GM12878 (cell line): ENCODE measurements around the gene CLEC4G. TPM values are rescaled to one million over a fixed set of nuclear protein-coding genes. Genes with fewer than 3 reads are reported as not detected.

Experiments
- ATF7 ChIP-seq: fragments of 450-650 bp; IDR thresholded peaks from 2 replicates; pipeline ENCODE4 v1.6.1; 2016; ENCODE audit warnings: low read depth, mild to moderate bottlenecking
- BHLHE40 ChIP-seq, 2 experiments: fragments of 450-650 bp in 1 of 2; IDR thresholded peaks; 2 replicates each; pipeline ENCODE4 v1.6.1; 2011 to 2017; ENCODE audit warnings: low read depth in 2 of 2, borderline replicate concordance in 1 of 2, improper control_type of control experiment in 1 of 2, low read length in 1 of 2, mild to moderate bottlenecking in 1 of 2
- CBX5 ChIP-seq: sonication (generic); IDR thresholded peaks from 2 replicates; pipeline ENCODE4 v1.6.1; 2016; ENCODE audit warnings: low read depth, moderate library complexity, mild to moderate bottlenecking, inconsistent platforms
- CHD1 ChIP-seq: IDR thresholded peaks from 2 replicates; pipeline ENCODE4 v1.6.1; 2012; ENCODE audit warnings: low read depth, low read length, improper control_type of control experiment
- CHD4 ChIP-seq: fragments of 200-600 bp; sonication (generic); IDR thresholded peaks from 2 replicates; pipeline ENCODE4 v1.6.1; 2016; ENCODE audit warnings: mild to moderate bottlenecking
- CREB1 ChIP-seq: IDR thresholded peaks from 2 replicates; pipeline ENCODE4 v1.6.1; 2012; ENCODE audit warnings: low read depth, mild to moderate bottlenecking, inconsistent platforms
- CREM ChIP-seq: IDR thresholded peaks from 2 replicates; pipeline ENCODE4 v1.6.1; 2014; ENCODE audit warnings: antibody characterized with exemption, low read depth
- CTCF ChIP-seq, 3 experiments: IDR thresholded peaks in 2 of 3; conservative IDR thresholded peaks in 1 of 3; 2 replicates each; pipeline ENCODE4 v1.5.1; 2011; ENCODE audit warnings: low read depth in 3 of 3, low read length in 3 of 3, mild to moderate bottlenecking in 3 of 3, control low read depth in 2 of 3, moderate library complexity in 2 of 3, inconsistent platforms in 1 of 3, mixed read lengths in 1 of 3; ENCODE audit not compliant: control insufficient read depth in 2 of 3, insufficient read depth in 1 of 3; ENCODE audit errors: extremely low read depth in 1 of 3
- EP300 ChIP-seq, 2 experiments: fragments of 150-350 bp in 1 of 2; IDR thresholded peaks; 2 replicates each; pipeline ENCODE4 v1.6.1; 2011 to 2012; ENCODE audit warnings: low read depth in 2 of 2, low read length in 2 of 2, borderline replicate concordance in 1 of 2, improper control_type of control experiment in 1 of 2, inconsistent platforms in 1 of 2; ENCODE audit not compliant: control insufficient read depth in 1 of 2
- ETV6 ChIP-seq, 2 experiments: fragments of 450-650 bp in 1 of 2; IDR thresholded peaks in 1 of 2; conservative IDR thresholded peaks in 1 of 2; 2 replicates each; pipeline ENCODE4 v1.6.1; 2014; ENCODE audit warnings: antibody characterized with exemption in 1 of 2, borderline replicate concordance in 1 of 2, low read depth in 1 of 2, mild to moderate bottlenecking in 1 of 2, moderate library complexity in 1 of 2
- EZH2 ChIP-seq: IDR thresholded peaks from 2 replicates; pipeline ENCODE4 v1.6.1; 2012; ENCODE audit warnings: low read depth, mild to moderate bottlenecking, control low read depth, inconsistent platforms, low read length, borderline replicate concordance; ENCODE audit not compliant: control insufficient read depth
- HDGF ChIP-seq: fragments of 450-650 bp; IDR thresholded peaks from 2 replicates; pipeline ENCODE4 v1.6.1; 2016; ENCODE audit warnings: antibody characterized with exemption
- IKZF1 ChIP-seq: fragments of 450-650 bp; conservative IDR thresholded peaks from 2 replicates; pipeline ENCODE4 v1.6.1; 2017; ENCODE audit warnings: antibody characterized with exemption, mild to moderate bottlenecking
- IRF4 ChIP-seq: IDR thresholded peaks from 2 replicates; pipeline ENCODE4 v1.6.1; 2011; ENCODE audit warnings: low read depth, low read length
- MAX ChIP-seq: IDR thresholded peaks from 2 replicates; pipeline ENCODE4 v1.6.1; 2012; ENCODE audit warnings: low read depth, low read length, improper control_type of control experiment
- PAX5 ChIP-seq: IDR thresholded peaks from 2 replicates; pipeline ENCODE4 v1.6.1; 2011; ENCODE audit warnings: low read depth, low read length, borderline replicate concordance
- POLR2A ChIP-seq: IDR thresholded peaks from 2 replicates; pipeline ENCODE4 v1.6.1; 2011; ENCODE audit warnings: low read depth, mild to moderate bottlenecking, low read length
- RCOR1 ChIP-seq: conservative IDR thresholded peaks from 2 replicates; pipeline ENCODE4 v1.6.1; 2012; ENCODE audit warnings: low read depth, low read length, improper control_type of control experiment
- RELB ChIP-seq: fragments of 450-650 bp; IDR thresholded peaks from 2 replicates; pipeline ENCODE4 v1.6.1; 2017; ENCODE audit warnings: low read depth, mild to moderate bottlenecking, moderate library complexity
- RUNX3 ChIP-seq: IDR thresholded peaks from 2 replicates; pipeline ENCODE4 v1.6.1; 2012; ENCODE audit warnings: low read length, inconsistent platforms
- SIX5 ChIP-seq: IDR thresholded peaks from 2 replicates; pipeline ENCODE4 v1.6.1; 2011; ENCODE audit warnings: mild to moderate bottlenecking, low read depth, low read length, moderate library complexity; ENCODE audit not compliant: severe bottlenecking
- SKIL ChIP-seq: fragments of 450-650 bp; IDR thresholded peaks from 2 replicates; pipeline ENCODE4 v1.6.1; 2017; ENCODE audit warnings: mild to moderate bottlenecking, low read depth, inconsistent platforms; ENCODE audit not compliant: poor library complexity, severe bottlenecking
- WRNIP1 ChIP-seq: IDR thresholded peaks from 2 replicates; pipeline ENCODE4 v1.6.1; 2011; ENCODE audit warnings: low read depth, low read length, improper control_type of control experiment, borderline replicate concordance
- YY1 ChIP-seq: IDR thresholded peaks from 2 replicates; pipeline ENCODE4 v1.6.1; 2011; ENCODE audit warnings: low read depth, mild to moderate bottlenecking, low read length
- polyA plus RNA-seq, 11 experiments: library from polyadenylated mRNA; depleted of rRNA in 4 of 11; unstranded in 6 of 11; stranded (reverse) in 5 of 11; fragments of >200 nt; fragmentation: Nextera tagmentation in 4 of 11; fragmentation: Illumina TruSeq in 1 of 11; extraction: Ambion mirVana in 4 of 11; extraction: Trizol in 1 of 11; gene quantifications; 1 replicate in 1 of 11; 2 replicates in 10 of 11; pipeline versions ENCODE4 v1.2.1 to v1.2.3, GENCODE V29; 2011 to 2016; ENCODE audit warnings: inconsistent platforms in 2 of 11, missing spikeins in 2 of 11, low read depth in 1 of 11
- total RNA-seq, 4 experiments: library from RNA; depleted of rRNA in 3 of 4; stranded (reverse); fragments of >200 nt in 3 of 4; fragmentation: Illumina TruSeq in 1 of 4; extraction: Trizol in 1 of 4; gene quantifications; 2 replicates each; pipeline versions ENCODE4 v1.2.1 to v1.2.3, GENCODE V29; 2013 to 2021
- TF ChIP-seq, protein P1 (sequence below): fragments of 450-650 bp; IDR thresholded peaks from 2 replicates; pipeline ENCODE4 v1.6.1; 2016; ENCODE audit warnings: mild to moderate bottlenecking

The CLEC4G gene
- total and polyA plus RNA-seq, 10 of the 15 experiments (the other 5 are each of a cell fraction or from before 2014, with no cell fraction given) = 0.04 TPM; not detected in 9

GRCh38 chr19:7690779-7691258 is 41.1 kb downstream of the CLEC4G start (continued):
- TF ChIP-seq IRF4 (peak; percentile 56; the same call in 1 of the 2 replicates), CTCF (IDR thresholded peaks at IDR 0.05 in 2 of 3, conservative IDR thresholded peaks at IDR 0.05 in 1 of 3; ENCODE audit: control insufficient read depth in 2 of 3, extremely low read depth in 1 of 3, insufficient read depth in 1 of 3, low read depth in 3 of 3, low read length in 3 of 3) (no peak), EP300 (IDR thresholded peaks at IDR 0.05; ENCODE audit: borderline replicate concordance in 1 of 2, control insufficient read depth in 1 of 2, low read depth in 2 of 2, low read length in 2 of 2) (peak; percentile 52 to 71; a peak in 2 of 4 replicates), CHD1 (no peak), BHLHE40 (IDR thresholded peaks at IDR 0.05; ENCODE audit: borderline replicate concordance in 1 of 2, low read depth in 2 of 2, low read length in 1 of 2) (peak; percentile 68 to 92; a peak in 3 of 4 replicates), RUNX3 (peak; percentile 100), EZH2 (0 out of 2 replicates have a peak, but pooled peaks have one; percentile 85), CHD4 (no peak), RELB (peak; percentile 77), SKIL (peak; percentile 73), ATF7 (peak; percentile 84; the same call in 1 of the 2 replicates), PAX5 (peak; percentile 99), CREB1 (no peak), ETV6 (conservative IDR thresholded peaks at IDR 0.05 in 1 of 2, IDR thresholded peaks at IDR 0.05 in 1 of 2; ENCODE audit: borderline replicate concordance in 1 of 2, low read depth in 1 of 2) (no peak), CREM (no peak), YY1 (peak; percentile 14; the same call in 1 of the 2 replicates), IKZF1 (peak; percentile 89), CBX5 (no peak), POLR2A (no peak), WRNIP1 (no peak), SIX5 (no peak), RCOR1 (no peak), HDGF (peak; percentile 89), MAX (no peak)
- TF ChIP-seq, protein P1, sequence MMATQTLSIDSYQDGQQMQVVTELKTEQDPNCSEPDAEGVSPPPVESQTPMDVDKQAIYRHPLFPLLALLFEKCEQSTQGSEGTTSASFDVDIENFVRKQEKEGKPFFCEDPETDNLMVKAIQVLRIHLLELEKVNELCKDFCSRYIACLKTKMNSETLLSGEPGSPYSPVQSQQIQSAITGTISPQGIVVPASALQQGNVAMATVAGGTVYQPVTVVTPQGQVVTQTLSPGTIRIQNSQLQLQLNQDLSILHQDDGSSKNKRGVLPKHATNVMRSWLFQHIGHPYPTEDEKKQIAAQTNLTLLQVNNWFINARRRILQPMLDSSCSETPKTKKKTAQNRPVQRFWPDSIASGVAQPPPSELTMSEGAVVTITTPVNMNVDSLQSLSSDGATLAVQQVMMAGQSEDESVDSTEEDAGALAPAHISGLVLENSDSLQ = peak; percentile 14; the same call in 1 of the 2 replicates
